GM21723 (cell line): ENCODE results near the gene TRERF1.
"Not testable (repeated sequence)": the region's sequence is repeated elsewhere in the genome, so short reads cannot be mapped to it uniquely, and the experiment has no call there.

Source experiments
- ATAC-seq: cut with Tn5 transposase; IDR thresholded peaks from one replicate; pipeline ENCODE4 v1.9.1; 2021; ENCODE audit warnings: mild to moderate bottlenecking, moderate library complexity; ENCODE audit not compliant: unreplicated experiment

TRERF1 gene

DNA sequence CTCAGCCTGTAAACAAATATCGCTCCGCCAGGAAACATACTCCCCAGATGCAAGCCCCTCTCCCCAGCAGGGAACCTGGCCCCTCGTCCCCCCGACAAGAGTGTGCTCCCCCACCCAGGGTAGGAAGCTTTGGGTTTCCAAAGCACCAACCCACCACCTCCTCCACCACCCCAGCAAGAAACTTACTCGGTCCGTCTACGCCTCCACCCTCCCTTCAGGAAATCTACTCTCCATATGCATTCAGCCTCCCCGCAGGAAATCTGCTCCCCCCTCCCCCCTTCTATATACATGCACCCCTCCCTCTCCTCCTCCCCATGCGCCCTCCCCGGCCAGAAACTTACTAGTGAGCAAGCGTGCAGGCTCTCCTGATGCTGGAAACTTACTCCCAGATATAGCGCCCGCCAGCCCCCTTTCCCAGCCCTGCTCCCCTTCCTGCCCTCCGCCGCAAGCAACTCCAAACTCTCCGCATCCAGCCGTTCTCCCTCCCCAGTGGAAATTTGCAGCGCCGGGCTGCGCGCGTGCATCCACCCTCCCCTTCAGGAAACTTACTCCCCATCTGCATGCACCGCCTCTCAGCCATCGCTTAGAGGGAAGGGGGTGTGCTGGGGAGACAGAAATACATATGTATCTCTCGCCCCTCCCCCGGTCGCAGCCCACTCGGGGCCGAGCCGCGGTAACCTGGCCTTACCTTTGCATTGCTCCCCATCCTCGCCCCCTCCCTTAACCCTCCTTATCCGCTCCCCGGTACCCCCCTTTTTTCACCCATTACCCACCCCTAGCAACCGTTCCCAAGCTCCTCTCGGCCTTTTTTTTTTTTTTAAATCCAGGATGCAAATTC lies at the start of gene TRERF1:
TRERF1 (minus strand) TSS at position 594 of the 838 bp plus-strand sequence. CDS start 182,336 bp downstream, outside the sequence.
- peak; percentile 31 for ATAC-seq

- ATAC-seq: no peak
Measured at GRCh38 chr6:42498473-42499128, 46.9 kb upstream of the TRERF1 start.

DNA sequence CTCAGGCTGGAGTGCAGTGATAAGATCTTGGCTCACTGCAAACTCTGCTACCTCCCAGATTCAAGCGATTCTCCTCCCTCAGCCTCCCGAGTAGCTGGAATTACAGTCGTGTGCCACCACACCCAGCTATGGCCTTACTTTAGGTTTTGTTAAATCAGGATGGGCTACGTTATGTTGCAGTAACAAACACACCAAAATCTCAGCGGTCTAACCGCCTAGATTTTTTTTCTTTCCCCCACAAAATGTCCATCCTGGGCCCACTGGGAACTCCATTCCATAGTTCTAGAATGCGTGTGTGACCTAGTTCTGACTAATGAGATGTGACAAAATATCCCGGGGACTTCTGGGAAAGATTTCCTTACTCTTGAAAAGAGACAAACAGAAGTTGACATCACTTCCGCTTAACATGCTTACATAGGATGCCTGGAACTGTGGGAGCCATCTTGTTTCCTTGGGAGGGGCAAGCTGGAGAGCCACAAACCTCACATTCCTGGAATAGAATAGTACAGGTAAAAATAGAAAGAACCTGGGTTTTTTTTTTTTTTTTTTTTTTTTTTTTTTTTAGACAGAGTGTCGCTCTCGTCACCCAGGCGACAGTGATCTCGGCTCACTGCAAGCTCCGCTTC lies 42.3 kb upstream of the TRERF1 start:
- ATAC-seq: no peak

DNA sequence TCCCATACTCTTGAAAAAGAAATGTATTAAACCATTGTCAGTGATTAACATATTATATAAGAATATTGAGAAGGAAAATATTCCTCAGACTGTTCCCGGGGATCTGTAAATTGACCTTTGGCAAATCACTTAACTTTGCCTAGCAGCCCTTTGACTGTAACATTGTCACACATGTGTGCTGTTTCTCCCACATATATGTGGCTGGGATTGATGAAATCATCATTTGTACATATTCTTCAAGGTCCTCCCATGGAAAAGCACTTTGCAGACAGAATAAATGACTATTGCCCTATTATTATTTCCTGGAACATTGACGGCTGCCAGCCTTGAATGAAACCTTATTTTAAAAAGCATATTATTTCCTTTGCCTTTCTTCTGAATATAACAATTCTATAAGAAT lies 36.4 kb upstream of the TRERF1 start:
- ATAC-seq: no peak

GRCh38 chr6:42484261-42484660 lies 32.5 kb upstream of the TRERF1 start:
- ATAC-seq: no peak

DNA sequence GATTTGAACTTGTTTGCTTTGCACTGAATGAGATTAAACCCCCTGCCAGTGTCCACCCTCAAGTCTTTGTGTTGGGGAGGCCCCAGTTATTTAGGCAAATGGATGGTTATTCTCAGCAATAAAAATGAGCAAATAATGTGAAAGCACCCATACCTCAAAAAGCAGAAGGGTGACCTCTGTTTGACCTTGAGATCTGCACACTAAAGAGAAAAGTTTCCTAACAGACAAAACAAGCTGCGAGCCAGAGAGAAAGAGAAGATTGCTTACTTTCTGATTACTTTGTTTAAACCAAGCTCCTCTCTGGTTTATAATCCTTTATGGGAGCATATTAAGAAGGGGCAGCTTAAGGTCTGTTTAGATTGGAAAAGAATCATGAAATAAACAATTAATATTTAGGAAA lies 30.4 kb upstream of the TRERF1 start:
- no peak for ATAC-seq

DNA sequence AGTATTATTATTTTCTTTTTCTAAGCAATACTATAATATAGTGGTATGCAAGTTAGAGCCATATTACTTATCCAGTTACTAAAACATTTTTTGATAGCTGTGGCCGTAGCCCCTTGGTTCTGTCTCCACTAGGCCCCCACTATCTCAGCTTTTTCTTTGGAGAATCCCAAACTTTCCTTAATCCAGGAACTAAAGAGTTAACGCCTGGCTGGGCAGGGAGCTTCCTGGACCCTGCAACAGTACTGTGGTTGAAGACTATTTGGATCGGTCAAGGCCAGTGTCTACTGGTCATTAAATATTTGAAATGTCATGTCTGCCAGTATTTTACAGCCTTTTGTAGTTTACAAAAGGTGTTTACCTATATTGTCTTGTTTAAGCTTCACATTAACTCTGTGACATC lies 20.0 kb upstream of the TRERF1 start:
- ATAC-seq: no peak

- no peak for ATAC-seq
Measured at GRCh38 chr6:42471142-42471541, 19.4 kb upstream of the TRERF1 start.

DNA sequence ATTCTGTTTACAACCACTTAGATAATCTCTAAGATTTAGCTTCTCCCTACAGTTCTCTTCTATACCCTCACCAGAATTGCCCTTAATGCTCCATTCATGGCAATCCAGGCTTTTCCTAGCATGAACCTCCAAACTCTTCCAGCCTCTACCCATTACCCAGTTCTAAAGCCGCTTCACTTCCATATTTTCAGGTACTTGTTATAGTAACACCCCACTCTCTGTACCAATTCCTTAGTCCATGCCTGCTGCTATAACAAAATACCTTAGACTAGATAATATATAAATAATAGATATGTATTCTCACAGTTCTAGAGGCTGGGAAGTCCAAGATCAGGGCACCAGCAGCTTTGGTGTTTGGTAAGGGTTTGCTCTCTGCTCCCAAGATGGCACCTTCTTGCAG lies 16.5 kb upstream of the TRERF1 start:
- ATAC-seq: no peak

GRCh38 chr6:42467651-42468050 lies 15.9 kb upstream of the TRERF1 start:
- ATAC-seq: no peak

DNA sequence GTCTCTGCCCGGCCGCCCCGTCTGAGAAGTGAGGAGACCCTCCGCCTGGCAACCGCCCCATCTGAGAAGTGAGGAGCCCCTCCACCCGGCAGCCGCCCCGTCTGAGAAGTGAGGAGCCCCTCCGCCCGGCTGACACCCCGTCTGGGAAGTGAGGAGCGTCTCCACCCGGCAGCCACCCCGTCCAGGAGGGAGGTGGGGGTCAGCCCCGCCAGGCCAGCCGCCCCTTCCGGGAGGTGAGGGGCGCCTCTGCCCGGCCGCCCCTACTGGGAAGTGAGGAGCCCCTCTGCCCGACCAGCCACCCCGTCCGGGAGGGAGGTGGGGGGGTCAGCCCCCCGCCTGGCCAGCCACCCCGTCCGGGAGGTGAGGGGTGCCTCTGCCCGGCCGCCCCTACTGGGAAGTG lies 14.7 kb upstream of the TRERF1 start:
- not testable (repeated sequence) for ATAC-seq

DNA sequence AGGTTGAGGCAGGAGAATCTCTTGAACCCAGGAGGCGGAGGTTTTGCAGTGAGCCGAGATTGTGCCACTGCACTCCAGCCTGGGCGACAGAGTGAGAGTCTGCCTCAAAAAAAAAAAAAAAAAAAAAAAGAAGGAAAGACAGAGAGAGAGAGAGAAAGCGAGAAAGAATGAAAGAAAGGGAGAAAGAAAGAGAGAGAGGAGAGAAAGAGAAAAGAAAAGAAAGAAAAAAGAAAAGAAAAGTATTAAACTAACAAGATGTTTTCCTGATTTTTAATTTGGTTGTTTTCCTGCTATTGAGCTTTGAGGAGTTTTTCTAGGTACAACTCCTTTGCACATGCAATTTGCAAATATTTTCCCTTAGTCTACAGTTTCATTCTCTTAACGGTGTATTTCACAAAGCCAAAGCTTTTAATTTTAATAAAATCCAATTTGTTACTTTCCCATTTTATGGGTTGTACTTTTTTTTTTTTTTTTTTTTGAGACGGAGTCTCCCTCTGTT lies 10.8 kb upstream of the TRERF1 start:
- ATAC-seq: no peak

DNA sequence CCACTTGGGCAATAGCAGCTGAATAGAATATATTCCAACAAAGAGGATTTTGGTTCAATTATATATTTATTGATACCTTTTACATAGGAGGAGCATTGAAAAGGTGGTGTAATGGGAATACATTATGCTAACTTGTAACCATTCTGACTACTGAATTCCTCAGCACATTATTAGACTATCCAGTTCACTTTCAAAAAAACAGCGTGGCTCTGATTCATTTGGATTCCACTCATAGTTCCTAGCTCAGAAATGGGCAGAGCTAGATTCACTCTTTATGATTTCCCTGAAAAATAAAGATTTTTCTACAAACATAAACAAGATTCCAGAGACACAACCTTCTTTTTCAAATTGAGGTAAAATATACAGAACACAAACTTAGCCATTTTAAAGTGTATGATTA lies 9.2 kb upstream of the TRERF1 start:
- no peak for ATAC-seq

GRCh38 chr6:42459888-42460287 lies 8.2 kb upstream of the TRERF1 start:
- no peak for ATAC-seq

- no peak for ATAC-seq
Measured at GRCh38 chr6:42454428-42454791, 2.7 kb upstream of the TRERF1 start.

- no peak for ATAC-seq
Measured at GRCh38 chr6:42453654-42454427, 2.1 kb upstream of the TRERF1 start.

GRCh38 chr6:42453031-42453653 lies 1.4 kb upstream of the TRERF1 start:
- ATAC-seq: peak; percentile 57

GRCh38 chr6:42452171-42453030 lies 675 bp upstream of the TRERF1 start:
- peak; percentile 33 for ATAC-seq

- no peak for ATAC-seq
Measured at GRCh38 chr6:42450477-42451332, 1.0 kb downstream of the TRERF1 start.
